GM18507 (cell line): Measurements from ENCODE around the gene JCAD.

ENCODE experiments used
- DNase-seq: peaks from one replicate; pipeline ENCODE4 v3.0.0; 2011; ENCODE audit warnings: low read depth; ENCODE audit not compliant: insufficient read length; ENCODE audit errors: extremely low spot score
- FAIRE-seq: peaks from 2 replicates; lab custom pipeline; 2011; peaks lifted over from hg19 to GRCh38; lab: Jason Lieb, UNC

JCAD gene

GRCh38 chr10:30047924-30048531 lies 11.4 kb downstream of the JCAD start:
- DNase-seq, result no peak
- FAIRE-seq, result no peak

- FAIRE-seq, result no peak
- DNase-seq, result no peak
These were observed 12.0 kb downstream of the JCAD start for GRCh38 chr10:30047430-30047829.

- FAIRE-seq, result no peak
- no peak for DNase-seq
These were observed 12.9 kb downstream of the JCAD start for GRCh38 chr10:30046476-30046875.

- DNase-seq (no peak), FAIRE-seq (no peak)
These were observed 13.4 kb downstream of the JCAD start for GRCh38 chr10:30045961-30046360.

- no peak for FAIRE-seq
These were observed 15.7 kb downstream of the JCAD start for GRCh38 chr10:30043476-30044270.

GRCh38 chr10:30042820-30043219 lies 16.6 kb downstream of the JCAD start:
- no peak for FAIRE-seq
- DNase-seq, result no peak

More at GRCh38 chr10:30043476-30044270, 15.7 kb downstream of the JCAD start:
- no peak for DNase-seq

- peak; percentile 21 for FAIRE-seq
- no peak for DNase-seq
These were observed 17.9 kb downstream of the JCAD start for GRCh38 chr10:30041196-30042105.

- FAIRE-seq, result no peak
These were observed 18.8 kb downstream of the JCAD start for GRCh38 chr10:30040597-30040996.

GRCh38 chr10:30039988-30040387 lies 19.4 kb downstream of the JCAD start:
- no peak for FAIRE-seq
- DNase-seq, result no peak

More at GRCh38 chr10:30040597-30040996, 18.8 kb downstream of the JCAD start:
- DNase-seq, result no peak

GRCh38 chr10:30039567-30039966 lies 19.8 kb downstream of the JCAD start:
- DNase-seq (no peak), FAIRE-seq (no peak)

GRCh38 chr10:30038781-30039536 lies 20.4 kb downstream of the JCAD start:
- FAIRE-seq (no peak), DNase-seq (no peak)

- FAIRE-seq, result no peak
- no peak for DNase-seq
These were observed 21.6 kb downstream of the JCAD start for GRCh38 chr10:30037620-30038336.

GRCh38 chr10:30036811-30037210 lies 22.6 kb downstream of the JCAD start:
- no peak for FAIRE-seq
- DNase-seq, result no peak

- DNase-seq (no peak), FAIRE-seq (no peak)
These were observed 23.0 kb downstream of the JCAD start for GRCh38 chr10:30036341-30036740.

GRCh38 chr10:30034433-30035137 lies 24.8 kb downstream of the JCAD start:
- FAIRE-seq (peak; percentile 38), DNase-seq (peak; percentile 28)

- FAIRE-seq, result no peak
- DNase-seq, result no peak
These were observed 27.3 kb downstream of the JCAD start for GRCh38 chr10:30032125-30032524.

GRCh38 chr10:30029872-30030256 lies 29.5 kb downstream of the JCAD start:
- DNase-seq (no peak), FAIRE-seq (no peak)

GRCh38 chr10:30029164-30029871 lies 30.1 kb downstream of the JCAD start:
- DNase-seq (no peak), FAIRE-seq (no peak)
